Measurements from ENCODE around the gene GBP5.
"Not testable (repeated sequence)": the region's sequence is repeated elsewhere in the genome, so short reads cannot be mapped to it uniquely, and the experiment has no call there.

Gene GBP5

GRCh38 chr1:89272269-89273041 is at the start of gene GBP5:
GBP5 (minus strand) TSS chr1:89272860; CDS start chr1:89269555, 3,305 bp downstream.
- peak; percentile 28 for DNase-seq (ENCODE audit: low read depth)

- no peak for DNase-seq (ENCODE audit: low read depth)
These were observed 49.7 kb upstream of the GBP5 start for GRCh38 chr1:89322402-89322801.

GRCh38 chr1:89312572-89312971 is 39.9 kb upstream of the GBP5 start:
- DNase-seq (ENCODE audit: low read depth), result no peak

- DNase-seq (ENCODE audit: low read depth), result no peak
These were observed 39.1 kb upstream of the GBP5 start for GRCh38 chr1:89311757-89312156.

- no peak for DNase-seq (ENCODE audit: low read depth)
These were observed 38.3 kb upstream of the GBP5 start for GRCh38 chr1:89310976-89311375.

- DNase-seq (ENCODE audit: low read depth), result no peak
These were observed 37.8 kb upstream of the GBP5 start for GRCh38 chr1:89310505-89310904.

GRCh38 chr1:89309828-89310227 is 37.2 kb upstream of the GBP5 start:
- no peak for DNase-seq (ENCODE audit: low read depth)

GRCh38 chr1:89306273-89306672 is 33.6 kb upstream of the GBP5 start:
- DNase-seq (ENCODE audit: low read depth), result no peak

GRCh38 chr1:89305493-89305892 is 32.8 kb upstream of the GBP5 start:
- no peak for DNase-seq (ENCODE audit: low read depth)

GRCh38 chr1:89304572-89305230 is 32.0 kb upstream of the GBP5 start:
- DNase-seq (ENCODE audit: low read depth), result no peak

- DNase-seq (ENCODE audit: low read depth), result no peak
These were observed 30.2 kb upstream of the GBP5 start for GRCh38 chr1:89302697-89303332.

GRCh38 chr1:89299739-89300463 is 27.2 kb upstream of the GBP5 start:
- not testable (repeated sequence) for DNase-seq (ENCODE audit: low read depth)

GRCh38 chr1:89298461-89298860 is 25.8 kb upstream of the GBP5 start:
- no peak for DNase-seq (ENCODE audit: low read depth)

GRCh38 chr1:89295187-89295586 is 22.5 kb upstream of the GBP5 start:
- no peak for DNase-seq (ENCODE audit: low read depth)

- DNase-seq (ENCODE audit: low read depth), result no peak
These were observed 18.6 kb upstream of the GBP5 start for GRCh38 chr1:89291276-89291675.

GRCh38 chr1:89288051-89288340 is 15.3 kb upstream of the GBP5 start:
- DNase-seq (ENCODE audit: low read depth), result no peak

GRCh38 chr1:89287181-89288050 is 14.8 kb upstream of the GBP5 start:
- DNase-seq (ENCODE audit: low read depth), result no peak

- no peak for DNase-seq (ENCODE audit: low read depth)
These were observed 14.0 kb upstream of the GBP5 start for GRCh38 chr1:89286549-89287180.

- no peak for DNase-seq (ENCODE audit: low read depth)
These were observed 13.2 kb upstream of the GBP5 start for GRCh38 chr1:89285745-89286380.

GRCh38 chr1:89284078-89284763 is 11.6 kb upstream of the GBP5 start:
- not testable (repeated sequence) for DNase-seq (ENCODE audit: low read depth)
